ENCODE measurements around the gene ABI3. TPM values are rescaled to one million over a fixed set of nuclear protein-coding genes. Genes with fewer than 3 reads are reported as not detected.

The ABI3 gene
- total and polyA plus RNA-seq, 9 donors: 3.1 to 5.9 (median 4.7) TPM

GRCh38 chr17:49213847-49214246 is 3.3 kb downstream of the ABI3 start:
- Histone ChIP-seq H3K27me3 (ENCODE audit: control insufficient read depth, insufficient read depth, low read length) (peaks cover 17% of the 10 kb centered on the region), H3K27ac (ENCODE audit: low read length) (no peak overlapping the region), H3K36me3 (ENCODE audit: control insufficient read depth, insufficient read depth, low read length) (no peaks in the 10 kb centered on the region), H3K4me1 (ENCODE audit: control insufficient read depth, insufficient read depth, low read length) (peaks cover 27% of the 10 kb centered on the region), H3K4me3 (ENCODE audit: low read length) (no peak overlapping the region), H3K9me3 (replicated peaks; ENCODE audit: control insufficient read depth, low read depth, low read length) (no peaks in the 10 kb centered on the region)
- no peak for DNase-seq
- 93% methylated on average over 2 of the region's 2 CpGs for WGBS (ENCODE audit: insufficient coverage)

GRCh38 chr17:49214676-49215360 is 4.3 kb downstream of the ABI3 start:
- WGBS (ENCODE audit: insufficient coverage): 70% methylated on average over 7 of the region's 12 CpGs
- Histone ChIP-seq H3K4me1 (ENCODE audit: control insufficient read depth, insufficient read depth, low read length) (peaks cover 27% of the 10 kb centered on the region), H3K27me3 (ENCODE audit: control insufficient read depth, insufficient read depth, low read length) (peaks cover 20% of the 10 kb centered on the region), H3K36me3 (ENCODE audit: control insufficient read depth, insufficient read depth, low read length) (no peaks in the 10 kb centered on the region), H3K9me3 (replicated peaks; ENCODE audit: control insufficient read depth, low read depth, low read length) (no peaks in the 10 kb centered on the region), H3K4me3 (ENCODE audit: low read length) (no peak overlapping the region), H3K27ac (ENCODE audit: low read length) (no peak overlapping the region)
- DNase-seq: no peak

- DNase-seq: no peak
- H3K27me3 ChIP-seq (ENCODE audit: control insufficient read depth, insufficient read depth, low read length): peaks cover 21% of the 10 kb centered on the region
- H3K9me3 ChIP-seq (replicated peaks; ENCODE audit: control insufficient read depth, low read depth, low read length): no peaks in the 10 kb centered on the region
- H3K4me3 ChIP-seq (ENCODE audit: low read length): no peak overlapping the region
- H3K27ac ChIP-seq (ENCODE audit: low read length): peak overlapping the region; percentile 38
- H3K4me1 ChIP-seq (ENCODE audit: control insufficient read depth, insufficient read depth, low read length): peaks cover 22% of the 10 kb centered on the region
- no peaks in the 10 kb centered on the region for H3K36me3 ChIP-seq (ENCODE audit: control insufficient read depth, insufficient read depth, low read length)
- WGBS (ENCODE audit: insufficient coverage): 83% methylated on average over 10 of the region's 13 CpGs
Observed at GRCh38 chr17:49216482-49216881, 6.0 kb downstream of the ABI3 start.

- H3K36me3 ChIP-seq (ENCODE audit: control insufficient read depth, insufficient read depth, low read length): no peaks in the 10 kb centered on the region
- WGBS (ENCODE audit: insufficient coverage): 53% methylated on average over 4 of the region's 11 CpGs
- peaks cover 25% of the 10 kb centered on the region for H3K27me3 ChIP-seq (ENCODE audit: control insufficient read depth, insufficient read depth, low read length)
- DNase-seq: peak; percentile 40
- no peak overlapping the region for H3K4me3 ChIP-seq (ENCODE audit: low read length)
- peaks cover 22% of the 10 kb centered on the region for H3K4me1 ChIP-seq (ENCODE audit: control insufficient read depth, insufficient read depth, low read length)
- no peaks in the 10 kb centered on the region for H3K9me3 ChIP-seq (replicated peaks; ENCODE audit: control insufficient read depth, low read depth, low read length)
- H3K27ac ChIP-seq (ENCODE audit: low read length): no peak overlapping the region
Observed at GRCh38 chr17:49216953-49217650, 6.6 kb downstream of the ABI3 start.

- Histone ChIP-seq H3K4me3 (ENCODE audit: low read length) (no peak overlapping the region), H3K36me3 (ENCODE audit: control insufficient read depth, insufficient read depth, low read length) (no peaks in the 10 kb centered on the region), H3K27ac (ENCODE audit: low read length) (no peak overlapping the region), H3K4me1 (ENCODE audit: control insufficient read depth, insufficient read depth, low read length) (peaks cover 22% of the 10 kb centered on the region), H3K27me3 (ENCODE audit: control insufficient read depth, insufficient read depth, low read length) (peaks cover 32% of the 10 kb centered on the region), H3K9me3 (replicated peaks; ENCODE audit: control insufficient read depth, low read depth, low read length) (no peaks in the 10 kb centered on the region)
- WGBS (ENCODE audit: insufficient coverage): 79% methylated on average over 9 of the region's 17 CpGs
- DNase-seq: peak; percentile 72
Observed at GRCh38 chr17:49217651-49218413, 7.3 kb downstream of the ABI3 start.

GRCh38 chr17:49218941-49219913 is 8.7 kb downstream of the ABI3 start:
- H3K27me3 ChIP-seq (ENCODE audit: control insufficient read depth, insufficient read depth, low read length): peaks cover 46% of the 10 kb centered on the region
- no peak overlapping the region for H3K4me3 ChIP-seq (ENCODE audit: low read length)
- no peaks in the 10 kb centered on the region for H3K36me3 ChIP-seq (ENCODE audit: control insufficient read depth, insufficient read depth, low read length)
- no peaks in the 10 kb centered on the region for H3K9me3 ChIP-seq (replicated peaks; ENCODE audit: control insufficient read depth, low read depth, low read length)
- WGBS (ENCODE audit: insufficient coverage): 26% methylated on average over 22 of the region's 37 CpGs
- DNase-seq: no peak
- H3K27ac ChIP-seq (ENCODE audit: low read length): no peak overlapping the region
- peaks cover 30% of the 10 kb centered on the region for H3K4me1 ChIP-seq (ENCODE audit: control insufficient read depth, insufficient read depth, low read length)

GRCh38 chr17:49219987-49220386 is 9.5 kb downstream of the ABI3 start:
- Histone ChIP-seq H3K9me3 (replicated peaks; ENCODE audit: control insufficient read depth, low read depth, low read length) (no peaks in the 10 kb centered on the region), H3K4me1 (ENCODE audit: control insufficient read depth, insufficient read depth, low read length) (peaks cover 37% of the 10 kb centered on the region), H3K27ac (ENCODE audit: low read length) (no peak overlapping the region), H3K36me3 (ENCODE audit: control insufficient read depth, insufficient read depth, low read length) (no peaks in the 10 kb centered on the region), H3K27me3 (ENCODE audit: control insufficient read depth, insufficient read depth, low read length) (peaks cover 54% of the 10 kb centered on the region), H3K4me3 (ENCODE audit: low read length) (no peak overlapping the region)
- WGBS (ENCODE audit: insufficient coverage): 68% methylated on average over 14 of the region's 15 CpGs
- no peak for DNase-seq

GRCh38 chr17:49223168-49223516 is 12.6 kb downstream of the ABI3 start:
- Histone ChIP-seq H3K4me3 (ENCODE audit: low read length) (no peak overlapping the region), H3K27ac (ENCODE audit: low read length) (no peak overlapping the region), H3K4me1 (ENCODE audit: control insufficient read depth, insufficient read depth, low read length) (peaks cover 31% of the 10 kb centered on the region), H3K27me3 (ENCODE audit: control insufficient read depth, insufficient read depth, low read length) (peaks cover 82% of the 10 kb centered on the region), H3K36me3 (ENCODE audit: control insufficient read depth, insufficient read depth, low read length) (no peaks in the 10 kb centered on the region), H3K9me3 (replicated peaks; ENCODE audit: control insufficient read depth, low read depth, low read length) (no peaks in the 10 kb centered on the region)
- no peak for DNase-seq
- WGBS (ENCODE audit: insufficient coverage): 2% methylated on average over 3 of the region's 9 CpGs

GRCh38 chr17:49223517-49224197 is 13.2 kb downstream of the ABI3 start:
- WGBS (ENCODE audit: insufficient coverage): 2% methylated on average over 18 of the region's 31 CpGs
- Histone ChIP-seq H3K27ac (ENCODE audit: low read length) (no peak overlapping the region), H3K9me3 (replicated peaks; ENCODE audit: control insufficient read depth, low read depth, low read length) (no peaks in the 10 kb centered on the region), H3K4me3 (ENCODE audit: low read length) (no peak overlapping the region), H3K27me3 (ENCODE audit: control insufficient read depth, insufficient read depth, low read length) (peaks cover 85% of the 10 kb centered on the region), H3K36me3 (ENCODE audit: control insufficient read depth, insufficient read depth, low read length) (no peaks in the 10 kb centered on the region), H3K4me1 (ENCODE audit: control insufficient read depth, insufficient read depth, low read length) (peaks cover 31% of the 10 kb centered on the region)
- no peak for DNase-seq

Data from muscle of leg (tissue), 11 donors.